Gastrocnemius medialis (tissue), 4 donors: ENCODE measurements around the gene SIRT5. TPM values are rescaled to one million over a fixed set of nuclear protein-coding genes. Genes with fewer than 3 reads are reported as not detected.

Source experiments
- ATAC-seq, 2 donors: fragments of 150-250 bp; one replicate each; pipeline ENCODE4 v1.9.1; 2016
- DNase-seq, 2 donors: peaks; one replicate each; pipeline ENCODE4 v3.0.0-alpha.2; 2019
- H3K27ac ChIP-seq, 4 donors: fragments of 200-600 bp; sonication (generic); 1 replicate in 1 of 4; 2 replicates in 3 of 4; pipeline ENCODE4 v1.5.1; 2016 to 2018; ENCODE audit warnings: mild to moderate bottlenecking in 2 of 4, moderate library complexity in 1 of 4
- H3K27me3 ChIP-seq, 3 donors: fragments of 200-600 bp; sonication (generic) in 2 of 3; 1 replicate in 1 of 3; 2 replicates in 2 of 3; pipeline versions ENCODE4 v1.5.1 to v1.6.0; 2016 to 2019; ENCODE audit warnings: mild to moderate bottlenecking in 1 of 3, moderate library complexity in 1 of 3
- H3K36me3 ChIP-seq, 2 donors: fragments of 200-600 bp; sonication (generic) in 1 of 2; one replicate each; pipeline ENCODE4 v1.5.1; 2017 to 2018
- H3K4me1 ChIP-seq, 2 donors: fragments of 200-600 bp; sonication (generic) in 1 of 2; one replicate each; pipeline ENCODE4 v1.5.1; 2016 to 2017; ENCODE audit warnings: mild to moderate bottlenecking in 2 of 2
- H3K4me3 ChIP-seq, 4 donors: fragments of 200-600 bp; sonication (generic) in 3 of 4; 1 replicate in 1 of 4; 2 replicates in 3 of 4; pipeline ENCODE4 v1.5.1; 2016 to 2019; ENCODE audit warnings: mild to moderate bottlenecking in 2 of 4
- H3K9me3 ChIP-seq, 3 donors: fragments of 200-600 bp; sonication (generic) in 2 of 3; 1 replicate in 1 of 3; 2 replicates in 2 of 3; pipeline ENCODE4 v1.5.1; 2016 to 2019
- CTCF ChIP-seq, 5 experiments: fragments of 450-650 bp in 3 of 5; fragments of 200-600 bp in 2 of 5; sonication (generic) in 2 of 5; IDR thresholded peaks in 4 of 5; conservative IDR thresholded peaks in 1 of 5; 1 replicate in 4 of 5; 2 replicates in 1 of 5; pipeline ENCODE4 v1.5.1; 2016 to 2019; ENCODE audit warnings: antibody characterized with exemption in 5 of 5, mild to moderate bottlenecking in 3 of 5, moderate library complexity in 3 of 5
- POLR2A ChIP-seq, 2 donors: fragments of 450-650 bp; IDR thresholded peaks; one replicate each; pipeline ENCODE4 v1.6.1; 2017; ENCODE audit warnings: antibody characterized with exemption in 2 of 2, mild to moderate bottlenecking in 2 of 2, moderate library complexity in 2 of 2
- in situ Hi-C, 4 donors: fragments of 200-750 bp; cut with MboI; loops; one replicate each; pipeline versions ENCODE4 v1.15.0 to v1.8.0; 2017; ENCODE audit warnings: low sequenced_read_pairs in 4 of 4
- intact Hi-C: fragments of 100-400 bp; cut with DNase I; formaldehyde crosslinking; loops from one replicate; pipeline ENCODE4 v1.15.1; 2023; ENCODE audit warnings: low total_unique reads
- total RNA-seq, 4 donors: library from RNA; depleted of rRNA; stranded (reverse); fragments of >200 nt; gene quantifications; one replicate each; pipeline versions ENCODE4 v1.1.0 to v1.2.3, GENCODE V29; 2016

SIRT5 gene
- total RNA-seq, 4 donors from 2014 or later, result 16.1 to 18.0 (median 17.0) TPM

- no peak for DNase-seq
- H3K27me3 ChIP-seq, result no peaks in the 10 kb centered on the region
- H3K9me3 ChIP-seq, result no peaks in the 10 kb centered on the region
- intact Hi-C loops, result no loop called here
- H3K27ac ChIP-seq, result no peak overlapping the region
- TF ChIP-seq POLR2A (IDR thresholded peaks at IDR 0.05) (no peak), CTCF (IDR thresholded peaks at IDR 0.05 in 4 of 5, conservative IDR thresholded peaks at IDR 0.05 in 1 of 5) (no peak)
- H3K4me1 ChIP-seq, result no peaks in the 10 kb centered on the region
- no peaks in the 10 kb centered on the region for H3K36me3 ChIP-seq
- no peak for ATAC-seq
- in situ Hi-C loops, result loop anchor here in 1 of 4 donors (25.0 kb wide), 1 partner anchor 499 kb away; no protein-coding TSS in a partner anchor
- H3K4me3 ChIP-seq, result no peak overlapping the region
Observed at GRCh38 chr6:13563009-13563408, 11.4 kb upstream of the SIRT5 start.

GRCh38 chr6:13565921-13566320 is 8.5 kb upstream of the SIRT5 start:
- H3K4me3 ChIP-seq, result no peak overlapping the region
- H3K27me3 ChIP-seq, result no peaks in the 10 kb centered on the region
- in situ Hi-C loops, result loop anchor here in 1 of 4 donors (25.0 kb wide), 1 partner anchor 496 kb away; no protein-coding TSS in a partner anchor
- H3K9me3 ChIP-seq, result no peaks in the 10 kb centered on the region
- intact Hi-C loops, result no loop called here
- H3K4me1 ChIP-seq, result no peaks in the 10 kb centered on the region
- H3K36me3 ChIP-seq, result no peaks in the 10 kb centered on the region
- DNase-seq (no peak), ATAC-seq (no peak)
- H3K27ac ChIP-seq, result no peak overlapping the region
- TF ChIP-seq CTCF (IDR thresholded peaks at IDR 0.05 in 4 of 5, conservative IDR thresholded peaks at IDR 0.05 in 1 of 5) (no peak), POLR2A (IDR thresholded peaks at IDR 0.05) (no peak)

- TF ChIP-seq POLR2A (IDR thresholded peaks at IDR 0.05), result no peak
- no peak for TF ChIP-seq CTCF (IDR thresholded peaks at IDR 0.05 in 4 of 5, conservative IDR thresholded peaks at IDR 0.05 in 1 of 5)
- H3K9me3 ChIP-seq, result no peaks in the 10 kb centered on the region
- no peak overlapping the region for H3K27ac ChIP-seq
- H3K36me3 ChIP-seq, result no peaks in the 10 kb centered on the region
- no peaks in the 10 kb centered on the region for H3K4me1 ChIP-seq
- H3K4me3 ChIP-seq, result no peak overlapping the region
- ATAC-seq, result no peak
- H3K27me3 ChIP-seq, result no peaks in the 10 kb centered on the region
- intact Hi-C loops (no loop called here), in situ Hi-C loops (loop anchor here in 1 of 4 donors (25.0 kb wide), 1 partner anchor 496 kb away; no protein-coding TSS in a partner anchor)
- DNase-seq, result no peak
Observed at GRCh38 chr6:13566500-13566899, 7.9 kb upstream of the SIRT5 start.

DNA sequence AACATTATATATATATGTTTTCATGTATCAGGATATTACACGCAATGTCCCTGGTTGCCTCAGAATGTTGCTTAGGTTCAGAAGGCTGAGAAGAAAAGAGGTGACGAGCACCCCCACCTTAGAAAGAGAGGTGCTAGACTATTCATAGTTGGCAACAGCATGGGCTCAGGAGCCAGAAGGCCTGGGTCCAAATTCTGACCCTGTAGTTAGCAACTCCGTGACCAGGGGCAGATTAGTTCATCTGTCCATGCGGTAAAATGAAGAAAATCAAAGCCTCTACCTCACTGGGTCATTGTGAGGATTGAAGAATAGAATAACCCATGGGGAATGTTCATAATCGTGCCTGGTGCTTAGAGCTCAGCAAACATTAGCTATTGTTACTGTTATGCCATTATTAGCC is 5.4 kb upstream of the SIRT5 start:
- H3K27ac ChIP-seq, result no peak overlapping the region
- intact Hi-C loops (no loop called here), in situ Hi-C loops (loop anchor here in 1 of 4 donors (25.0 kb wide), 1 partner anchor 493 kb away; no protein-coding TSS in a partner anchor)
- H3K27me3 ChIP-seq, result no peaks in the 10 kb centered on the region
- TF ChIP-seq POLR2A (IDR thresholded peaks at IDR 0.05), result no peak
- no peak for TF ChIP-seq CTCF (IDR thresholded peaks at IDR 0.05 in 4 of 5, conservative IDR thresholded peaks at IDR 0.05 in 1 of 5)
- ATAC-seq, result no peak
- no peaks in the 10 kb centered on the region for H3K36me3 ChIP-seq
- DNase-seq, result no peak
- peaks cover 8% of the 10 kb centered on the region in 2 donors for H3K4me1 ChIP-seq
- H3K9me3 ChIP-seq, result no peaks in the 10 kb centered on the region
- H3K4me3 ChIP-seq, result no peak overlapping the region

- in situ Hi-C loops (loop anchor here in 1 of 4 donors (25.0 kb wide), 1 partner anchor 490 kb away; no protein-coding TSS in a partner anchor), intact Hi-C loops (loop anchor here (5.0 to 10.0 kb wide), 2 partner anchors 87 to 160 kb away; partner anchors contain the start of gene GFOD1)
- Histone ChIP-seq H3K4me1 (peaks cover 8% of the 10 kb centered on the region in 2 donors), H3K36me3 (no peaks in the 10 kb centered on the region), H3K9me3 (no peaks in the 10 kb centered on the region), H3K27me3 (no peaks in the 10 kb centered on the region), H3K4me3 (no peak overlapping the region), H3K27ac (no peak overlapping the region)
- ATAC-seq (no peak), DNase-seq (no peak)
- no peak for TF ChIP-seq CTCF (IDR thresholded peaks at IDR 0.05 in 4 of 5, conservative IDR thresholded peaks at IDR 0.05 in 1 of 5)
- no peak for TF ChIP-seq POLR2A (IDR thresholded peaks at IDR 0.05)
Observed at GRCh38 chr6:13572240-13572639, 2.2 kb upstream of the SIRT5 start.
